Mesenteric fat pad (tissue), 1 donor: Measurements from ENCODE around the gene NDUFS8. TPM values are rescaled to one million over a fixed set of nuclear protein-coding genes. Genes with fewer than 3 reads are reported as not detected.

Experiments used
- DNase-seq: peaks from one replicate; pipeline ENCODE4 v3.0.0-alpha.2; 2020; ENCODE audit warnings: low spot score
- microRNA-seq: library from miRNA; unstranded; fragments of <30 nt; microRNA quantifications from one replicate; pipeline ENCODE4 v1.2.0, GENCODE V29; 2020; ENCODE audit warnings: borderline number of aligned reads
- total RNA-seq: library from RNA; stranded (reverse); fragmentation: NEBNext Ultra II Directional; extraction: Animal tissue kit (Norgen Biotek cat#: 25700); gene quantifications from one replicate; pipeline ENCODE4 v1.2.1, GENCODE V29; 2021
- donor health status: DM: yes; HTN: yes; CAD: no.

The NDUFS8 gene
- total RNA-seq, 1 donor from 2014 or later: 134 TPM

GRCh38 chr11:68076371-68077042 lies 46.0 kb downstream of the NDUFS8 start:
- DNase-seq: no peak

GRCh38 chr11:68077617-68078582 lies 47.4 kb downstream of the NDUFS8 start:
- DNase-seq: no peak

GRCh38 chr11:68080860-68081259 lies 50.4 kb downstream of the NDUFS8 start:
- DNase-seq: no peak

GRCh38 chr11:68081691-68082090 lies 51.2 kb downstream of the NDUFS8 start:
- no peak for DNase-seq

GRCh38 chr11:68082481-68082880 lies 52.0 kb downstream of the NDUFS8 start:
- DNase-seq: no peak

GRCh38 chr11:68083517-68083916 lies 53.0 kb downstream of the NDUFS8 start:
- DNase-seq: no peak

Small RNAs within 50 kb of the gene (microRNA-seq; reads per million reads assigned to microRNA genes)
- gene MIR4691: not detected
- gene MIR6753: not detected
- not detected for gene MIR7113

Other genes starting within 250 kb of the NDUFS8 start
- 42.0 TPM for gene UNC93B1, start 26.6 kb upstream of the NDUFS8 start, total RNA-seq
- gene ALDH3B1, start 20.4 kb upstream of the NDUFS8 start, total RNA-seq: 14.6 TPM
- gene TCIRG1, start 8.3 kb downstream of the NDUFS8 start, total RNA-seq: 112 TPM
- gene CHKA, start 90.7 kb downstream of the NDUFS8 start, total RNA-seq: 33.4 TPM
- 29.4 TPM for gene KMT5B, start 182.6 kb downstream of the NDUFS8 start, total RNA-seq
- 50.9 TPM for gene C11orf24, start 241.3 kb downstream of the NDUFS8 start, total RNA-seq